GM18861 (cell line): ENCODE results near the gene INTS6.
"Not testable (repeated sequence)": the region's sequence is repeated elsewhere in the genome, so short reads cannot be mapped to it uniquely, and the experiment has no call there.

ENCODE experiments used
- ATAC-seq: cut with Tn5 transposase; IDR thresholded peaks from one replicate; pipeline ENCODE4 v1.9.1; 2021; ENCODE audit not compliant: unreplicated experiment

The INTS6 gene

DNA sequence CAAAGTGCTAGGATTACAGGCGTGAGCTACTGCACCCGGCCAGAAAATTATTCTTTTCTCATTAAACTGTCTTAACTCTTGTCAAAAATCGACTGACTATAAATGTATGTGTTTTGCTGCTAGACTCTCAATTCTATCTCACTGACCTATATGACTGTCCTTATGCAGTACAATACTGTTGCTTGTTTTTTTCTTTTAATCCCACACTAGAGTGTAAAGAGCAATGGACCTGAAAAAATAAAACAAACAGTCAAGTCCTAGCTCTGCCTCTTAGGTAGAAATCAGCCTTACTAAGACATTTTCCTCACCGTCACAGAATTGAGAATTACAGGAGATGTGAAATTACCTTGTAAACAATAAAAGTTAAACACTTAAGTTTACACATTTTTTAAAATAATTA, 35.1 kb downstream of the INTS6 start:
- no peak for ATAC-seq

DNA sequence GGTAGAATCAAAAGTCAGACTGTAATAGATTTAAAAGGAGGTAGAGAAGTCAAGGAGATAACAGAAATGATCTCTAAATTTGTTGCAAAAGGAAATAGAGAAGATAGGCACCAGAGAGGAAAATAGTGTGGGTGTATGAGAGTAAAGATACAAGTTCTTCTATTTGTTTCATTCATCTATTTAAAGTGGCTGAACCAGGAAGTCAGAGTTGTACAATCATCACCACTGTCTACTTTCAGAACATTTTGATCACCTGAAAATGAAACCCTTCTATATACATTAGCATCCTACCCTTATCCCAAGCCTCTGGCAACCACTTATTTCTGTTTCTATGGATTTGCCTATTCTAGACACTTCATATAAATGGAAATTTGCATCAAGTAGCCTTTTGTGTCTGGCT, 36.7 kb downstream of the INTS6 start:
- ATAC-seq, result no peak

DNA sequence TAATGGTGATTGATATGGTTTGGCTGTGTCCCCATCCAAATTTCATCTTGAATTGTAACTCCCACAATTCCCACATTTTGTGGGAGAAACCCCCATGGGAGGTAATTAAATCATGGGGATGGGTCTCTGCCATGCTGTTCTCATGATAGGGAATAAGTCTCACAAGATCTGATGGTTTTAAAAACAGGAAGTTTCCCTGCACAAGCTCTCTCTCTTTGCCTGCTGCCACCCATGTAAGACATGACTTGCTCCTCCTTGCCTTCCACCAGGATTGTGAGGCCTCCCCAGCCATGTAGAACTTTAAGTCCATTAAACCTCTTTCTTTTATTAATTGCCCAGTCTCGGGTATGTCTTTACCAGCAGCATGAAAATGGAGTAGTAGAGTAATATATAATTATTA, 37.5 kb downstream of the INTS6 start:
- not testable (repeated sequence) for ATAC-seq

DNA sequence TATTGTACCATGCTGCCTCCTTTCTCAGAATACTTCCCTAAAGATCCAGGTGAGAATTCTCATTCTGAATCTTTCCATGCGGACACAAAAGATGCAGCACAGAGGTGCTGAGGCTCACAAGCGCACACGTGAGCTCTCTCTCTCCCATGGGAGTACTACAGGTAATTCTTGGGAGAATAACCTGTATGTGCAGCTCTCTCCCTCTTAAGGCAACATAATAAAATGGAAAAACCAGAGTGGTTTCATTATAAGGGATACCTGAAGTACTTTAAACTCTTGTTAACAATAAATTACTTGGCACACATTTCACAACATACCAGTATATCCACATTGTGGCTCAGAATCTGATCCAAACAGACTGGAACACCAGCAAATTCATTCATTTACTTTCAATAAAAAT, 40.4 kb downstream of the INTS6 start:
- ATAC-seq, result no peak

DNA sequence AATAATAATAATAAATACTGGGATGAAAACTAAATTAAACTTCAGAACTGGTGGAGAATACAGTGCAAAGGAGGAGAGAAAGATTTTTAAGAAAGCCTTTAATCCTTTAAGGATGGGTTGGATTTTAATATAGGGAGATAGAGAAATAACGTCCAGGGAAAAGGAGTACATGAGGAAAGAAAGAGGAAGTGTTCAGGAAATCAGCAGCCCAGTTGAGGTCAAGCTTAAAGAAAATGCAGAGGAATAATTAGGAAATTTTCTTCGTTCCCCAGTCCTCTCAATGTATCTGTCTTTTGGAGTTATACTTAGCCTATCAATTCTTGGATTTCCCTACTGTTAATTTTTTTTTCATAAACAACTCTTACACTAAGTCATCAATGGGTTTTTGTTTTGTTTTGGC, 47.7 kb downstream of the INTS6 start:
- ATAC-seq, result no peak

DNA sequence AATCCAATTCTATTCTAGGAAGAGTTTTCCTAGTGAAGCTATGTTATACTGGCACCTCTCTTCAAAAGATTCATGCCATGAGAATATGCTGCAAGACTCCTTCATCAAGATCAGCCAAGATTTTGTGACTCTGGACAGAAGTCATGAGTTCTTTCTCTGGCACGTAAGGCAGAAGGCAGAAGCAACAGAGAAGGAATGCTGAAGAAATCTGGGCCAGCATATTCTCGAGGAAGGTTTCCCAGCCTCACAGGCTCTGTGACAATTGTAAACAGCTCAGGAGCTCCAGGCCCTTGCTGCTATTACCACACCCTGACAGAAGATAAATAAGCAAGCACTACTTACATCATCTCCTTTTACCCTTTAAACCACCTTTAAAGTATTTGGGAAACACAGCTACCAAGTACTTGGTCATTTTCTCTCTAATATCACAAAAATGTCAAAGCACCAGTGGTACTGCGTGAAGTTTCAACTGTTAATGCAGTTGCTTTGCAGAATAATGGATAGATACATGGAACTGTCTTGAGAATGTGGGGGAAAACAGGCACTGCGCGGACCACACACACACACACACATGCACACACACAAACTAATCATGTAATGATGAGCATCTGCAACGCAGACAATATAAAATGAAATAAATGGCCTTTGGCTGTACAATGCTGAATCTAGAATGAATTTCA, 55.4 kb downstream of the INTS6 start:
- no peak for ATAC-seq

DNA sequence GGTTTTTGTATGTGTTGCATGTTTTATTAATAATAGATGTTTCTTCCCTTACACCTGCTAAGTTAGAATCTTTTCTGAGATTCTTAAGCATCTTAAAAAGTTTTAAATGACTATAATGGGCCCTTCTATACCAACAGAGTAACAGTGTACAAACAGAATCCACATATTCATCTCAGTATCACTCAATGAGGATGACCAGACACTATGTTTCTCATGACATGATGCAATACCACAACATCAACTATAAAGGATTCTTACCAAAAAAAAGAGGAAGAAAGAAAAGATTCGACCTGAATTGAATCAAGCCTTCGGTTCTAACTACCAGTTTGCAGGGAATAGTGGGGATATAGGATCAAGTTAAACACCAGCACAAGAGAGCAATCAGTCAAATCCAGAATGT, 56.5 kb downstream of the INTS6 start:
- peak; percentile 74 for ATAC-seq

DNA sequence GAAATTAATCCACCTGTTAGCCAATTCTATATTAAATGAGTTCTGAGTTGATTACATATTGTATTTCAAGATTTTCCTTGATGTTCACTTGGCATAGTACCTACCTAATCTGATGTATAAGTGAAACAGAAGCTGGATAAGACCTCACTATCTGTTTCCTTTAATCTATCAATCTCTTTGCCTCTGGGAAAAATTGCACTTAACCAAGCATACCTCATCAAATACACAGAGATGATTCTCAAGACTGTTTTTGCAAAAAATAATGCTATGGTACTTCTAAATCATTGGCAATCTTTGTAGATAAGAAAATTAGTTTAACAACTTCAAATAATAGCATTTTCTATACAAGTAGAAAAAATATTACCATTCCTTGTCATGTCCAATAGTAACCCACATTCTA, 58.1 kb downstream of the INTS6 start:
- no peak for ATAC-seq

DNA sequence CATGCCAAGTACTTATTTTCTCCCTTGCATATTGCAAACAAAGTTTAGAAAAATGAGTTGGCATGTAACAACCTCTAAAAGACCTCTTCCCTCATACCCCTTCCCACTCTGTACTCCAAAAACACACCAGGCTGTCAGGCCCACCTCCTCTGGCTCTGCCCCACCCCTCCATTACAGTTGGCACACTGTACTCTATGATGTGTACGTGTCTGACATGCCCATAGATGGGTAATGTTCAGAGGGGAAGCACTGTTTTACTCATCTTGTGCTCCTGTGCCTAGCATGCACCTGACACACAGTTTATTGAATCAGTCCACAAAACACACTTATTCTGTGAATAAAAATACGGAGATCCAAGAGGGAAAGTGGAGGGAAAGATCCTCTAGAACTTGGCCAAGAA, 67.7 kb downstream of the INTS6 start:
- no peak for ATAC-seq

DNA sequence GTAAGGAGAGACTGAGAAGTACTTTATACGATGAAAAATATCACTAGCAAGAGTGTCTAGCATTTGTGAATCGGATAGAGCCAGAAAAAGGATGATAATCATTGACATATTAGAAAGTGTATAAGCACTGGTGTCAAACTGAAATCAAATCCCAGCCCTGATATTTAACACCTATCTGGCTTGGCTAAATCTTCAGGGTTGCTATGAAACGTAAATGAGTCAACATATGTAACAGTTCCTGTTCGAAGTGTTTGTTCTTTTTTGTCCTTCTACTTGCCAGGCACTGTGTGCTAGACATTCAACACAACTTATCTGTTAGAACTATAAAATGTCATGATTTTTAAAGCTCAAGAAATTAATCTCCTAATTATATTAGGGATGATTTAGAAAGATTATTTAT, 72.6 kb downstream of the INTS6 start:
- no peak for ATAC-seq

DNA sequence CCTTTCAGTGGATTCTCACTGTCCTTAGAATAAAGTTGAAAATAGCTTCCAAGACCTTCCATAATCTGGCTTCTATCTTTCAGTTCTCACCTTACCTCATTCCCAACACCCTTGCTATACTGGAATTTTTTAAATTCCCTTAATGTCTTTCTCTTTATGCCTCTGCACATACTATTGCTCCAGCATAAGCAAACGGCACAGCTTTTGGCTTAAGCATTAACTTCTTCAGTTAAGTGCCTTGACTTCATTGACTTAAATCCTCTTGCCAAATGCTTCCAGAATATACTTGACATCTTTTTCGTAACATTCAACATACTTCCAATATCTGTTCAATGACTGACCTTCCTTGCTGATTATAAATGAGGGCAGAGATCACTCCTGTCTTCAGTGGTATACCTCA, 79.4 kb downstream of the INTS6 start:
- no peak for ATAC-seq

DNA sequence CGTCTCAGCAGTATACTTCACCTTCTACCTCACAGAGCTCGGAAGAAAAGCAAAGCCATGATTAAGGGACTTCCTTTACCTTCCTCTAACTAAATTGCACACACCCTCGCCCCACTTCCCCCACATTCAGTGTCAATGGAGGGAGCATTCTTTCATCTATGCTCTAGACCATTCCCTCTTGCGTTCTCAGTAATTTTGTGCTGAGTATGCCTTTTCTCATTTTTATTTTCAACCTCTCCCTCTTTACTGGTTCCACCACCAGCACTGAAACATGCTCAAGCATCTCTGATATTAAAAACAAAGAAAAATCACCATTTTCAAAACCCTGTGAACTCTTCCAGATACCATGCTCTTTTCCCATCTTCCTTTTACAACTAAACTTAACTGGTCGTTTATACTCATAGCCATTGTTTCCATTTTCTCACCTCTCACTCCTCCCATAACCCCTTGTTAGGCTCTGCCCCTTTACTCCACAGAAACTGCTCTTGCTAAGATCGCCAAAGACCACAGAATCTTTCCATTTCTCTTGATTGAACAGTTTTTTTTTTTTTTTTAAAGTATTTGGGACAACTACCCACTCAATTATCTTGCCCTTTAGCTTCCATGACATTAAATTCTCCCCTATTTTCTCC, 81.0 kb downstream of the INTS6 start:
- no peak for ATAC-seq

DNA sequence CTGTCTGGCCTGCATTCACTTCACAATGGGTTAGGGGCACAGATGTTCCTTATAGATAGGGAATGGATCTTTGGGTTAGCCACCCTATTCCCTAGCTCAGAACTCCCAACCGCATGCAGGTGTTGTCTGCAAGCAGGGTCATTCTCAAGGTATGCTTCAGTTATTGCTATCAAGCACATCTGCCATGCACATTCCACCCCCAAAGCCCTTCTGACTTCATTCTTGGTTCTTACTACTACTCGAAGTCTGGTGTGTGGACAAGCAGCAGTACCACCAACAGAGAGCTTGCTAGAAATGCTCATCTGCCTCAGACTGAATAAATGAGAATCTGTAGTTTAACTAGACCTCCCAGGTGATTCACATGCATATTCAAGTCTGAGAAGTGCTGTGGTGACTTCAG, 82.0 kb downstream of the INTS6 start:
- no peak for ATAC-seq

DNA sequence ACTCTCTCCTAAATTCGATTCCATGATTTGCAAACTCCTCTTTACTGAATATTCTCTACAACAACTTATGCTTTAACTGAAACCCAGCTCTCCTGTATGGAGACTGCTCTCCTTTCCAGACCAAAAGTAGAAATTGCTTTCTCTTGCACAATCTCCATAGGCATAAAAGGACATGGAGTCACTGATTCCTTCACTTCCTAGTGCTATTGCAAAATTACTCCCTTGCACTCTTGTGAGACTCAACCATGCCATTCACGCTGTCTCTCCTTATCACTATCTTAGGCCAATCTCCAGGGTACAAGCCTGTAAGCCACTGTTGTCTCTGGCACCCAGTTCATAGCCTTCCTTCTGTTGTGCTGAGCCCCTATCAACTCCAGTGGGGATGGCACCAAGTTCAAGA, 82.7 kb downstream of the INTS6 start:
- ATAC-seq, result no peak

DNA sequence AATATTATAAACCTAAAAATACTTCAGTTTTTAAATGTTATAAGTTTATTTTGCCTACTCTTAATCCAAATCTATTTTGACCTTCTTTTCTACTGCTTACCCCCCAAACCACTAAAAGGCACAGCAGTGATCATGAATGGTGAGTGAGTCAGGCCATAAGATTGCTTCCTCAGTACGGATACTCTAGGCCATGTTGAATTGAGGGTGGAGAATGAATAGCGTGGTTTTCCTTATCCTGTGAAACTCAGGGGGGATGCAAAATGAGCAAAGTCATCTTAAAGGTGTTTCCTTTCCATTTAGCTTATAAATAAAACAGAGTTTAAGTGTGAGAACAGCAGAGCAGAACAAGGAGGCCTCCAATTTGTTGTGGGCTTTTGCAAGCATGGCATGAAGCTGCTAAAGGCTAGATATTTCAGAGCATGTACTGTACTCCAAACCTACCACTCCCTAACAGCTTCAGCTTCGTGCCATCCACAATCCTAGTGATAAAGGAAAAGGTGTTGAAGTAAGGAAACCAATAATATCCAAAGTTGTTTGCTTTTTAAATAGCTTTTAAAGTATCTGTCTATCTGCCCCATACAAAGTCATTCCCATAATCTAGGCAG, 88.3 kb downstream of the INTS6 start:
- no peak for ATAC-seq

DNA sequence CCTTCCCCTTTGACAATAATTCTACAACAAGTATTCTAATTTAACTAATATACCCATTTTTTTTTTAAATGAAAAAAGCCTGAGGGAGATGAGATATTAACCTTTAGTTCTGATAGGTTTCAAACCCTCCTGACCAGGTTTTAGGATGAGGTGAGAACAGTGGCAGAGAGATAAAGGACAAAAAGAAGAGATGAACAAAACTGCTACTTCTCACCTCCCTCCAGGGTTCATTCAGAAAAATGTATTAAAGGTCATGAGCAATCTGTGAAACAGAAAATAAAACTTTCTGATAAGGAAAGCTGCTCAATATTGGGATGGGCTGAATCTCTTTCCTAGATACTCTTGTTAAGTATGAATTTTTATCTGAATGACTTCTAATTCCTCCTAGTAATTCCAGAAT, 89.2 kb downstream of the INTS6 start:
- no peak for ATAC-seq

DNA sequence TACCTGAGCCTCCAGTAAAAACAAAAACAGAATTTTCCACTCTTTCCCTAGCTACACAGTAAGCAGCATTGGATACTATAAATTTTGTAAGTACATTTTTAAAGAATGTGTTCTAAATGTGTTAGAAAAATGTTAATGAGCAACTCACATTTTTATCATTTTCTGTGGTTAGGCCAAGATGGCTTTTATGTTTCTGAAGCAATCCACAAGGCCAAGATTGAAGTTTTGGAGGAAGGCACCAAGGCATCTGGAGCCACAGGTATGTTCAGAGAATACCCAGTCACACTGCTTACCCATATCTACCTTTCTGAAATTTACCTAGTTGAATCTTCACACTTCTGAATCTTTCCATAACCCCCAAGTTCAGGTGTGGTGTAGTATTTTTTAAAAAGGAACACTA, 91.7 kb downstream of the INTS6 start:
- ATAC-seq, result no peak

DNA sequence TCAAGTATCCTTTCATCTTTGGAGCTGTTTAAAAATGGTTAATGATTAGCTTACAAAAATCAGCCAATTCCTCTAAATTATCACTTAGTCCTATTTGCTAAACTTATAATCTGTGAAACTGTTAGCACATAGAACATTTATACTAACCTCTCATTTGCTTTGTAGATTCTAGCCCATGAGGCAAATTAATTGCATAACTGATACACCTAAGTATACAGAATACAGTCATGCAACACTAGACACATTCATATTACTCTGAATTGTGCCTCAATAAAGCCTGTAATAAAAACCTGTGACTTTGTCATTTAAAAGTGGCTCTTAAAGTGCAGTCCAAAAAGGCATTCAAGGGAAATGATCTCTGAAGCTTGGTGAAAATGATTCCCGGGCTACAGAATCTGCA, 92.3 kb downstream of the INTS6 start:
- ATAC-seq, result no peak

DNA sequence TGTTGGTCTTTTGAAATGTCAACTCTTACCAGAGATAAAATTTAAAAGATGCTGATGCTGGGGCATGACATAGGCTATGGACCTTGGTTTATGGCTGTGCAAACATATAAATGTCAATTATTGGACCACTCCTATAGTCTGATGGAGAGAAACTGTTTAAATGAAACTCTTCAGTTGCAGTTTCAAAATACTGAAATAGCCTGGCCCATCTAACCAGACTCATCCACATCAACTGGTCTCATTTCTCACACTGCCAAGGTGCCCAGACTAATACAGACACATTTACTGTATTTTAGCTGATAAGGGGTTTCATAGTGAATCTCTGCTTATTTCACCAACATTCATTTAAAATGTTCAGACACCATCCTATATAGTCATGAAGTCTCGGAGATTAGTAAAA, 93.5 kb downstream of the INTS6 start:
- no peak for ATAC-seq

DNA sequence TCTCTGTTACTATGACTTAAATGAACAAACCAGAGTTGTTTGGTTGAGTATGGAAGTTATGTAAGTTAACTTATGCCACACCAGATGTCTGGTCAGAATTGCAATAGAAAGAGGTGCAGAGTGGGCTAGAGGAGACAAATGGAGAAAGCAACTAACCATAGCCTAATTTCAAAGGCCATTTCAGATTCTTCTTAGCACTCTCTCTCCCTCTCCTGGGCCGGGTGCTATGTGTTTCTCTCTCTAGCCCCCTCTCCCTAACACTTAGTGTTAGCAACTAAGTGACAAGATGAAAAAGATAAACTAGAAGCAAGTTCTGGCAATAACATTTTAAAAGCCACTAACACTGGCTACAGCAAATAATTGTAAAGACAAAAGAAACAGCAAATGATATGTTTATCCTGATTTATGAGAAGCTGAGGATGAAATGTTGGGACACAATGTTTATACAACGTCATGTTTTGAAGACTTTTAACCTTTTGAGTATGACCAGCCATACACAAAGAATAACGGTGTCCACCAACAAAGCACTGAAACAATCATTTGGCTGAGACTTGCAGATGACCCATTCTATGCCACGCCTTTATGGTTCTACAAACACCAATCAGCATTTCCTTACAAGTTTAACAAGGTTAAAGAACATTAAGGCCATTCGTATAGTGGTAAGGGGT, 94.8 kb downstream of the INTS6 start:
- no peak for ATAC-seq

DNA sequence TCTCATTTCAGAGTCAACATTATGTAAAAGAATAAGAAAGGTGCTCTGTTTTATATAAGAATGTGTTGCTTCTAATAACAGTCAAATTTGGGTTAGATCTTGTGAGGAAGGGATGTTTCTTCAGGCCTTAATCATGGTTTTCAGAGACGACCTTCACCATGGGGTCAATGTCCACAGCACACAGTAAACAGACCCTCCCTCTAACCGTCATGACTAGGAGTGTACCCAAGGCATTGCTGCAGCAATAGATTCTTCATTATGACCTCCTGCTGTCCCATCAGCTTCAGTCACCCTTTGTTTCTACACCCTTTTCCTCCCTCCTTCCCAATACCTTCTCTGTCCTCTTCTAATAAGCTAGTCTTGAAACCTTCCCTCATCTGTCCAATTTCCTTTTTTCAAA, 97.6 kb downstream of the INTS6 start:
- no peak for ATAC-seq

DNA sequence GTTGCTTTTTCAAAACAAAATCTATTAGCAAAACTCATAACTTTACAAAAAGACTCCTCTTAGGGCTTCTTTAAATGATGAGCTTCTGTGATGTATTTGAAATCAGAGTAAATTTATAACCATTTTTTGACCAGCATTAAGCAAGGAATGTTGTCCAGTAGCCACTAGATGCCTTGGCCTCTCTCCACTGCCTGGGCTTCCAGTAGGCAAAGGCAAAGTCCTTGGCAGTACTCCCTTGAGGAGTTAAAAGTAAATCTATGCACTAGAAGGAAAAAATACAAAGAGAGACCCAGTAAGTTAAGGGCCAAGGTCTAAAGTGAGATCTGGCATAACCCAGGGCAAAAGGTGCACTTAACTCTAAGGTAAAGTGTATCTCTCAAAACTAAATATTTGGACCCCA, 103.8 kb downstream of the INTS6 start:
- ATAC-seq, result no peak
